Keratinocyte (primary cell): ENCODE data around the gene CDCA7. TPM values are rescaled to one million over a fixed set of nuclear protein-coding genes. Genes with fewer than 3 reads are reported as not detected.

Experiments used
- DNase-seq: peaks from one replicate; pipeline ENCODE4 v3.0.0-alpha.2; 2011; ENCODE audit warnings: low read depth, missing footprints, low spot score
- FAIRE-seq: peaks from 2 replicates; lab custom pipeline; 2011; peaks lifted over from hg19 to GRCh38; lab: Jason Lieb, UNC
- H2AFZ ChIP-seq: 2 replicates; pipeline ENCODE4 v1.6.0; 2012; ENCODE audit warnings: low read length, control low read depth, inconsistent platforms; ENCODE audit not compliant: control insufficient read depth
- H3K27ac ChIP-seq: 2 replicates; pipeline ENCODE4 v1.5.1; 2011; ENCODE audit warnings: low read length; ENCODE audit not compliant: control insufficient read depth, insufficient read depth
- H3K27me3 ChIP-seq: 3 replicates; pipeline ENCODE4 v1.6.0; 2011; ENCODE audit warnings: low read length; ENCODE audit not compliant: control insufficient read depth, insufficient read depth; ENCODE audit errors: extremely low read depth
- H3K36me3 ChIP-seq, 2 experiments: 2 replicates in 1 of 2; 3 replicates in 1 of 2; pipeline ENCODE4 v1.5.1; 2011; ENCODE audit warnings: low read length in 2 of 2, mild to moderate bottlenecking in 1 of 2; ENCODE audit not compliant: control insufficient read depth in 2 of 2, insufficient read depth in 2 of 2; ENCODE audit errors: extremely low read depth in 1 of 2
- H3K4me1 ChIP-seq: 3 replicates; pipeline ENCODE4 v1.5.1; 2011; ENCODE audit warnings: low read length; ENCODE audit not compliant: control insufficient read depth, insufficient read depth; ENCODE audit errors: extremely low read depth
- H3K4me2 ChIP-seq: 3 replicates; pipeline ENCODE4 v1.6.0; 2011; ENCODE audit warnings: low read depth, low read length; ENCODE audit not compliant: control insufficient read depth, insufficient read depth; ENCODE audit errors: extremely low read depth
- H3K4me3 ChIP-seq, 3 experiments: fragments of 200-600 bp in 1 of 3; sonication (generic) in 1 of 3; 2 replicates in 2 of 3; 3 replicates in 1 of 3; pipeline ENCODE4 v1.5.1; 2011 to 2016; ENCODE audit warnings: low read length in 3 of 3, mild to moderate bottlenecking in 3 of 3, control low read depth in 2 of 3, inconsistent platforms in 1 of 3, low read depth in 1 of 3, mixed read lengths in 1 of 3, mixed run types in 1 of 3, moderate library complexity in 1 of 3; ENCODE audit not compliant: control insufficient read depth in 2 of 3, insufficient read depth in 2 of 3; ENCODE audit errors: extremely low read depth in 1 of 3
- H3K79me2 ChIP-seq: 2 replicates; pipeline ENCODE4 v1.6.0; 2012; ENCODE audit warnings: low read length; ENCODE audit not compliant: control insufficient read depth, insufficient read depth
- H3K9ac ChIP-seq: 3 replicates; pipeline ENCODE4 v1.6.0; 2011; ENCODE audit warnings: low read length; ENCODE audit not compliant: control insufficient read depth, insufficient read depth; ENCODE audit errors: extremely low read depth
- H3K9me1 ChIP-seq: 3 replicates; pipeline ENCODE4 v1.6.0; 2011; ENCODE audit warnings: low read length; ENCODE audit not compliant: control insufficient read depth, insufficient read depth; ENCODE audit errors: extremely low read depth
- H3K9me3 ChIP-seq: 2 replicates; pipeline ENCODE4 v1.5.1; 2012; ENCODE audit warnings: low read depth, low read length; ENCODE audit not compliant: control insufficient read depth
- H4K20me1 ChIP-seq: 3 replicates; pipeline ENCODE4 v1.6.0; 2011; ENCODE audit warnings: low read length; ENCODE audit not compliant: control insufficient read depth, insufficient read depth; ENCODE audit errors: extremely low read depth
- EZH2 ChIP-seq: IDR thresholded peaks from one replicate; pipeline ENCODE4 v1.6.1; 2012; ENCODE audit warnings: inconsistent platforms, mild to moderate bottlenecking, low read length, moderate library complexity
- dilution Hi-C: fragments of 300-500 bp; cut with MboI; formaldehyde crosslinking; loops from one replicate; pipeline ENCODE4 v1.7.0; 2020; ENCODE audit warnings: low sequenced_read_pairs; ENCODE audit not compliant: extremely low pct_ligation_motif_present
- polyA plus RNA-seq, 5 experiments: library from polyadenylated mRNA; depleted of rRNA in 3 of 5; stranded (reverse) in 3 of 5; stranded (forward) in 1 of 5; unstranded in 1 of 5; fragments of >200 nt; gene quantifications; 1 replicate in 1 of 5; 2 replicates in 3 of 5; 3 replicates in 1 of 5; pipeline versions ENCODE4 v1.2.1 to v1.2.3, GENCODE V29; 2011 to 2012; ENCODE audit warnings: missing spikeins in 2 of 5, low read depth in 1 of 5, low replicate concordance in 1 of 5
- TF ChIP-seq, protein P1 (sequence below), 3 experiments: IDR thresholded peaks in 1 of 3; conservative IDR thresholded peaks in 1 of 3; optimal IDR thresholded peaks in 1 of 3; 2 replicates in 2 of 3; 3 replicates in 1 of 3; pipeline versions ENCODE3 to v1.5.1; 2011; ENCODE audit warnings: low read length in 3 of 3, mild to moderate bottlenecking in 3 of 3, moderate library complexity in 2 of 3, control low read depth in 1 of 3, inconsistent platforms in 1 of 3; ENCODE audit not compliant: insufficient read depth in 2 of 3; ENCODE audit errors: extremely low read depth in 1 of 3

CDCA7 gene
- polyA plus RNA-seq, 1 donor (not counting 4 experiments of a cell fraction or from before 2014, with no cell fraction given), result 30.9 TPM

- Histone ChIP-seq H3K4me2 (no peak overlapping the region), H2AFZ (no peak overlapping the region), H3K79me2 (no peaks in the 10 kb centered on the region), H3K27ac (no peak overlapping the region), H3K4me1 (peaks cover 18% of the 10 kb centered on the region), H3K27me3 (peaks cover 6% of the 10 kb centered on the region), H3K9me3 (no peaks in the 10 kb centered on the region), H3K36me3 (no peaks in the 10 kb centered on the region), H4K20me1 (no peaks in the 10 kb centered on the region), H3K9ac (no peak overlapping the region), H3K9me1 (no peaks in the 10 kb centered on the region), H3K4me3 (no peak overlapping the region)
- DNase-seq (no peak), FAIRE-seq (no peak)
- dilution Hi-C loops, result no loop called here
- TF ChIP-seq, protein P1, sequence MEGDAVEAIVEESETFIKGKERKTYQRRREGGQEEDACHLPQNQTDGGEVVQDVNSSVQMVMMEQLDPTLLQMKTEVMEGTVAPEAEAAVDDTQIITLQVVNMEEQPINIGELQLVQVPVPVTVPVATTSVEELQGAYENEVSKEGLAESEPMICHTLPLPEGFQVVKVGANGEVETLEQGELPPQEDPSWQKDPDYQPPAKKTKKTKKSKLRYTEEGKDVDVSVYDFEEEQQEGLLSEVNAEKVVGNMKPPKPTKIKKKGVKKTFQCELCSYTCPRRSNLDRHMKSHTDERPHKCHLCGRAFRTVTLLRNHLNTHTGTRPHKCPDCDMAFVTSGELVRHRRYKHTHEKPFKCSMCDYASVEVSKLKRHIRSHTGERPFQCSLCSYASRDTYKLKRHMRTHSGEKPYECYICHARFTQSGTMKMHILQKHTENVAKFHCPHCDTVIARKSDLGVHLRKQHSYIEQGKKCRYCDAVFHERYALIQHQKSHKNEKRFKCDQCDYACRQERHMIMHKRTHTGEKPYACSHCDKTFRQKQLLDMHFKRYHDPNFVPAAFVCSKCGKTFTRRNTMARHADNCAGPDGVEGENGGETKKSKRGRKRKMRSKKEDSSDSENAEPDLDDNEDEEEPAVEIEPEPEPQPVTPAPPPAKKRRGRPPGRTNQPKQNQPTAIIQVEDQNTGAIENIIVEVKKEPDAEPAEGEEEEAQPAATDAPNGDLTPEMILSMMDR (optimal IDR thresholded peaks at IDR 0.05 in 1 of 3, IDR thresholded peaks at IDR 0.05 in 1 of 3, conservative IDR thresholded peaks at IDR 0.05 in 1 of 3; ENCODE audit: extremely low read depth in 1 of 3, insufficient read depth in 2 of 3, low read length in 3 of 3), result no peak
- TF ChIP-seq EZH2, result no peak
Measured at GRCh38 chr2:173417341-173417740, 62.7 kb downstream of the CDCA7 start.

DNA sequence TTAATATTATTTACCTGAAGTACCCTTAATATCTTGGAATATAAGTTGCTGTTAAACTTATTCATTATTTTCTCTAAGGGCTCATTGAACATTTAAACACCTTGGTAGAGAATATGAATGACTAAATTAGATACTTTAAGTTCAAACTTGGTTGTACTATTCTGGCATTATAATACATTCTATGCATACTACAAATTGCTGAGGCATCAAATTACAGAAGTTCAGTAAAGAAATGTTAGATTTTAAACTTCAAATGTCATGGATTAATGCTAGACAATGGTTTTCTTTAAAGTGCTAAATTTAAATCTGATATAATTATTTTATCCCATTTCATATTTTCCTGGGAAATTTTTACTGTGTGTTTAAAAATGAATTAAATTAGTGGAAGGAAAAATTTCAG lies 63.1 kb downstream of the CDCA7 start:
- DNase-seq (no peak), FAIRE-seq (no peak)
- H3K27ac ChIP-seq, result no peak overlapping the region
- H3K79me2 ChIP-seq, result no peaks in the 10 kb centered on the region
- H3K4me1 ChIP-seq, result peaks cover 18% of the 10 kb centered on the region
- TF ChIP-seq, protein P1 (optimal IDR thresholded peaks at IDR 0.05 in 1 of 3, IDR thresholded peaks at IDR 0.05 in 1 of 3, conservative IDR thresholded peaks at IDR 0.05 in 1 of 3; ENCODE audit: extremely low read depth in 1 of 3, insufficient read depth in 2 of 3, low read length in 3 of 3), result no peak
- no peak for TF ChIP-seq EZH2
- no peaks in the 10 kb centered on the region for H4K20me1 ChIP-seq
- no peak overlapping the region for H2AFZ ChIP-seq
- no peaks in the 10 kb centered on the region for H3K9me1 ChIP-seq
- no peak overlapping the region for H3K9ac ChIP-seq
- H3K36me3 ChIP-seq, result no peaks in the 10 kb centered on the region
- H3K4me3 ChIP-seq, result no peak overlapping the region
- H3K4me2 ChIP-seq, result no peak overlapping the region
- peaks cover 6% of the 10 kb centered on the region for H3K27me3 ChIP-seq
- dilution Hi-C loops, result no loop called here
- H3K9me3 ChIP-seq, result no peaks in the 10 kb centered on the region
